GM19351 (cell line): ENCODE data around the gene HJV.

ENCODE experiments used
- ATAC-seq: cut with Tn5 transposase; IDR thresholded peaks from one replicate; pipeline ENCODE4 v1.9.1; 2021; ENCODE audit warnings: mild to moderate bottlenecking, moderate library complexity; ENCODE audit not compliant: unreplicated experiment

HJV gene

GRCh38 chr1:146022403-146023127 is 1.0 kb upstream of the HJV start:
- no peak for ATAC-seq

- no peak for ATAC-seq
Observed at GRCh38 chr1:146021050-146021445, 487 bp downstream of the HJV start.

- ATAC-seq: no peak
Observed at GRCh38 chr1:146020058-146021049, 1.2 kb downstream of the HJV start.

- no peak for ATAC-seq
Observed at GRCh38 chr1:146019231-146020057, 2.1 kb downstream of the HJV start.

GRCh38 chr1:146016891-146017290 is 4.6 kb downstream of the HJV start:
- ATAC-seq: no peak

GRCh38 chr1:146013559-146013922 is 8.0 kb downstream of the HJV start:
- no peak for ATAC-seq

GRCh38 chr1:146012703-146013558 is 8.6 kb downstream of the HJV start:
- ATAC-seq: no peak

- ATAC-seq: no peak
Observed at GRCh38 chr1:146010126-146010738, 11.3 kb downstream of the HJV start.

- ATAC-seq: no peak
Observed at GRCh38 chr1:146007489-146008133, 13.9 kb downstream of the HJV start.

GRCh38 chr1:146001709-146002108 is 19.8 kb downstream of the HJV start:
- no peak for ATAC-seq

- no peak for ATAC-seq
Observed at GRCh38 chr1:145999321-146000024, 22.1 kb downstream of the HJV start.

- no peak for ATAC-seq
Observed at GRCh38 chr1:145997718-145998023, 23.9 kb downstream of the HJV start.

GRCh38 chr1:145997016-145997717 is 24.4 kb downstream of the HJV start:
- ATAC-seq: peak; percentile 34

GRCh38 chr1:145996433-145997015 is 25.0 kb downstream of the HJV start, which contains the start of gene TXNIP:
TSS of gene TXNIP (minus strand) at chr1:145996579. CDS start at chr1:145996266, 313 bp downstream.
- peak; percentile 94 for ATAC-seq

- no peak for ATAC-seq
Observed at GRCh38 chr1:145995964-145996432, 25.5 kb downstream of the HJV start.

- ATAC-seq: no peak
Observed at GRCh38 chr1:145995148-145995881, 26.2 kb downstream of the HJV start.
